Measurements from ENCODE around the gene AP2A1. TPM values are rescaled to one million over a fixed set of nuclear protein-coding genes. Genes with fewer than 3 reads are reported as not detected.

The AP2A1 gene
- total RNA-seq, 1 experiment from 2014 or later, result 25.6 TPM

- no peak for DNase-seq (ENCODE audit: extremely low read depth, low read depth)
Observed at GRCh38 chr19:49764341-49764740, 2.5 kb upstream of the AP2A1 start.

GRCh38 chr19:49766007-49766929, 533 bp upstream of the AP2A1 start:
- DNase-seq (ENCODE audit: extremely low read depth, low read depth), result peak; percentile 99

- DNase-seq (ENCODE audit: extremely low read depth, low read depth), result no peak
Observed at GRCh38 chr19:49767381-49767780, 580 bp downstream of the AP2A1 start.

- DNase-seq (ENCODE audit: extremely low read depth, low read depth), result no peak
Observed at GRCh38 chr19:49767967-49768581, 1.3 kb downstream of the AP2A1 start.

- DNase-seq (ENCODE audit: extremely low read depth, low read depth), result no peak
Observed at GRCh38 chr19:49770529-49770928, 3.7 kb downstream of the AP2A1 start.

- DNase-seq (ENCODE audit: extremely low read depth, low read depth), result no peak
Observed at GRCh38 chr19:49771674-49772139, 4.9 kb downstream of the AP2A1 start.

GRCh38 chr19:49772850-49773432, 6.1 kb downstream of the AP2A1 start:
- DNase-seq (ENCODE audit: extremely low read depth, low read depth), result no peak

GRCh38 chr19:49773663-49774350, 7.0 kb downstream of the AP2A1 start:
- no peak for DNase-seq (ENCODE audit: extremely low read depth, low read depth)

GRCh38 chr19:49774969-49775368, 8.2 kb downstream of the AP2A1 start:
- no peak for DNase-seq (ENCODE audit: extremely low read depth, low read depth)

GRCh38 chr19:49775742-49776370, 9.1 kb downstream of the AP2A1 start:
- no peak for DNase-seq (ENCODE audit: extremely low read depth, low read depth)

- no peak for DNase-seq (ENCODE audit: extremely low read depth, low read depth)
Observed at GRCh38 chr19:49776371-49776764, 9.6 kb downstream of the AP2A1 start.

GRCh38 chr19:49779731-49780555, 13.1 kb downstream of the AP2A1 start:
- DNase-seq (ENCODE audit: extremely low read depth, low read depth), result no peak

GRCh38 chr19:49780861-49781260, 14.1 kb downstream of the AP2A1 start:
- no peak for DNase-seq (ENCODE audit: extremely low read depth, low read depth)

GRCh38 chr19:49781394-49781793, 14.6 kb downstream of the AP2A1 start:
- DNase-seq (ENCODE audit: extremely low read depth, low read depth), result no peak

GRCh38 chr19:49782515-49782914, 15.7 kb downstream of the AP2A1 start:
- no peak for DNase-seq (ENCODE audit: extremely low read depth, low read depth)

GRCh38 chr19:49786376-49786820, 19.6 kb downstream of the AP2A1 start:
- no peak for DNase-seq (ENCODE audit: extremely low read depth, low read depth)

GRCh38 chr19:49787746-49788145, 20.9 kb downstream of the AP2A1 start:
- DNase-seq (ENCODE audit: extremely low read depth, low read depth), result no peak

GRCh38 chr19:49788857-49789256, 22.1 kb downstream of the AP2A1 start:
- no peak for DNase-seq (ENCODE audit: extremely low read depth, low read depth)

- DNase-seq (ENCODE audit: extremely low read depth, low read depth), result no peak
Observed at GRCh38 chr19:49790866-49791265, 24.1 kb downstream of the AP2A1 start.
